ENCODE measurements around the gene OXSR1.
"Not testable (repeated sequence)": the region's sequence is repeated elsewhere in the genome, so short reads cannot be mapped to it uniquely, and the experiment has no call there.

OXSR1 gene

DNA sequence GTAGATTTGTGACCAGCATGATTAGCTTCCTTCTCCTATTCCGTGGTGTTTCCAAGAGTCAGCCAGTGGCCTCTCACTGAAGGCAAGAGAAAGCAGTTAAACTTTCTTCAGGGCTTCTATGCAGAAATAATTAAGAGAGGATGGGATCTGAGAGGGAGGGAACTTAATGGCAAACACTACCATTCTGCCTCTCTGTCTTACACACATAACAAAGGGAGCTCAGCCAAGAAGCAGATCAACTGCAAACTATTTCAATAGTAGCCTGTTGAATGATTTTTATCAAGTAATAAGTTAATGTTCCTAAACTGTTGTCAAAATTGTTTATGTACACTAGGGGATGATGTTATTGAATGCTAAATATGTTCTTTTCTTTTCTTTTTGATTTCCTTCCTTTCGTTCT lies 11.8 kb downstream of the OXSR1 start:
- DNase-seq (ENCODE audit: low spot score in 2 of 2): no peak
- H3K36me3 ChIP-seq (replicated peaks): no peaks in the 10 kb centered on the region
- peaks cover 2% of the 10 kb centered on the region for H3K4me1 ChIP-seq
- no peaks in the 10 kb centered on the region for H3K9me3 ChIP-seq
- in situ Hi-C loops (cut with MboI; ENCODE audit: low sequenced_read_pairs): no loop called here
- H3K27me3 ChIP-seq (ENCODE audit: low read depth): no peaks in the 10 kb centered on the region
- H3K4me3 ChIP-seq: no peak overlapping the region

- H3K36me3 ChIP-seq (replicated peaks): peaks cover 25% of the 10 kb centered on the region
- in situ Hi-C loops (cut with MboI; ENCODE audit: low sequenced_read_pairs): no loop called here
Measured at GRCh38 chr3:38186781-38187180, 21.4 kb downstream of the OXSR1 start.

GRCh38 chr3:38190481-38190881 lies 25.1 kb downstream of the OXSR1 start:
- peaks cover 31% of the 10 kb centered on the region for H3K36me3 ChIP-seq (replicated peaks)
- no peak for DNase-seq (ENCODE audit: low spot score in 2 of 2)
- in situ Hi-C loops (cut with MboI; ENCODE audit: low sequenced_read_pairs): no loop called here
- H3K9me3 ChIP-seq: no peaks in the 10 kb centered on the region
- H3K4me1 ChIP-seq: no peaks in the 10 kb centered on the region
- H3K4me3 ChIP-seq: no peak overlapping the region
- H3K27me3 ChIP-seq (ENCODE audit: low read depth): no peaks in the 10 kb centered on the region

More at GRCh38 chr3:38186781-38187180, 21.4 kb downstream of the OXSR1 start:
- H3K4me1 ChIP-seq: peaks cover 2% of the 10 kb centered on the region
- no peak overlapping the region for H3K4me3 ChIP-seq
- no peak for DNase-seq (ENCODE audit: low spot score in 2 of 2)
- no peaks in the 10 kb centered on the region for H3K9me3 ChIP-seq
- no peaks in the 10 kb centered on the region for H3K27me3 ChIP-seq (ENCODE audit: low read depth)

GRCh38 chr3:38202931-38203330 lies 37.6 kb downstream of the OXSR1 start:
- DNase-seq (ENCODE audit: low spot score in 2 of 2); H3K4me3 ChIP-seq; H3K27me3 ChIP-seq (ENCODE audit: low read depth); H3K9me3 ChIP-seq; in situ Hi-C loops (cut with MboI; ENCODE audit: low sequenced_read_pairs): not testable (repeated sequence)
- Histone ChIP-seq H3K4me1 (peaks cover 18% of the 10 kb centered on the region), H3K36me3 (replicated peaks) (peaks cover 14% of the 10 kb centered on the region)

- Histone ChIP-seq H3K36me3 (replicated peaks) (peaks cover 15% of the 10 kb centered on the region), H3K4me3 (no peak overlapping the region), H3K4me1 (peaks cover 11% of the 10 kb centered on the region), H3K27me3 (ENCODE audit: low read depth) (no peaks in the 10 kb centered on the region), H3K9me3 (no peaks in the 10 kb centered on the region)
- in situ Hi-C loops (cut with MboI; ENCODE audit: low sequenced_read_pairs): no loop called here
- no peak for DNase-seq (ENCODE audit: low spot score in 2 of 2)
Measured at GRCh38 chr3:38203690-38204089, 38.4 kb downstream of the OXSR1 start.

GRCh38 chr3:38204599-38205471 lies 39.5 kb downstream of the OXSR1 start:
- H3K36me3 ChIP-seq (replicated peaks): peaks cover 7% of the 10 kb centered on the region
- in situ Hi-C loops (cut with MboI; ENCODE audit: low sequenced_read_pairs): no loop called here
- DNase-seq (ENCODE audit: low spot score in 2 of 2): no peak
- no peaks in the 10 kb centered on the region for H3K27me3 ChIP-seq (ENCODE audit: low read depth)
- H3K4me3 ChIP-seq: no peak overlapping the region
- peaks cover 8% of the 10 kb centered on the region for H3K4me1 ChIP-seq
- no peaks in the 10 kb centered on the region for H3K9me3 ChIP-seq

GRCh38 chr3:38205472-38205805 lies 40.1 kb downstream of the OXSR1 start:
- in situ Hi-C loops (cut with MboI; ENCODE audit: low sequenced_read_pairs): no loop called here
- Histone ChIP-seq H3K27me3 (ENCODE audit: low read depth) (no peaks in the 10 kb centered on the region), H3K4me3 (no peak overlapping the region), H3K9me3 (no peaks in the 10 kb centered on the region), H3K4me1 (peaks cover 8% of the 10 kb centered on the region), H3K36me3 (replicated peaks) (peaks cover 5% of the 10 kb centered on the region)
- DNase-seq (ENCODE audit: low spot score in 2 of 2): no peak

GRCh38 chr3:38207254-38208003 lies 42.1 kb downstream of the OXSR1 start:
- in situ Hi-C loops (cut with MboI; ENCODE audit: low sequenced_read_pairs): no loop called here
- no peak for DNase-seq (ENCODE audit: low spot score in 2 of 2)
- Histone ChIP-seq H3K4me1 (peaks cover 8% of the 10 kb centered on the region), H3K4me3 (no peak overlapping the region), H3K27me3 (ENCODE audit: low read depth) (no peaks in the 10 kb centered on the region), H3K9me3 (no peaks in the 10 kb centered on the region), H3K36me3 (replicated peaks) (peaks cover 9% of the 10 kb centered on the region)

GRCh38 chr3:38210141-38210757 lies 44.9 kb downstream of the OXSR1 start:
- Histone ChIP-seq H3K36me3 (replicated peaks) (peaks cover 12% of the 10 kb centered on the region), H3K27me3 (ENCODE audit: low read depth) (no peaks in the 10 kb centered on the region), H3K4me3 (no peak overlapping the region), H3K4me1 (peaks cover 8% of the 10 kb centered on the region), H3K9me3 (no peaks in the 10 kb centered on the region)
- in situ Hi-C loops (cut with MboI; ENCODE audit: low sequenced_read_pairs): no loop called here
- no peak for DNase-seq (ENCODE audit: low spot score in 2 of 2)

DNA sequence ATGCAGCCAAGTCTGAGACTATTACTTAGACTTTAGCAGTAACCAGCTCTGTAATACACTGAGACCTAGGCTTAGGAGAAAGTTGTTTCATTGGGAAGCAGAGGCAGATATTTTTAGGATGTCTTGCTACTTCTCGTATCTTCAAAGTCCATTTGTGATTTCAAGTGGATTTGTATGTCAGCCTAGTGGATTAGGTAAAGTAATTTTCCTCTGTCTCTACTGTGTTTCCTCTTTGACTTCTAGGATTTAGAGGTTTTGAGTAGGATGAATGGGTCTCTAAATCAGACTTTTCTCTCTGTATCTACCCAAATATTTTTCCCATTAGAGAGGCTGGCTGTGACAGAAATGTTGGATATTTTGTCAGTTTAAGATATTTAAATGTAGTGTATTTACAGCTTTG lies 46.8 kb downstream of the OXSR1 start:
- no peaks in the 10 kb centered on the region for H3K27me3 ChIP-seq (ENCODE audit: low read depth)
- no peaks in the 10 kb centered on the region for H3K4me1 ChIP-seq
- H3K9me3 ChIP-seq: no peaks in the 10 kb centered on the region
- H3K4me3 ChIP-seq: no peak overlapping the region
- in situ Hi-C loops (cut with MboI; ENCODE audit: low sequenced_read_pairs): no loop called here
- no peak for DNase-seq (ENCODE audit: low spot score in 2 of 2)
- peaks cover 13% of the 10 kb centered on the region for H3K36me3 ChIP-seq (replicated peaks)

- no peak for DNase-seq (ENCODE audit: low spot score in 2 of 2)
- H3K4me3 ChIP-seq: no peak overlapping the region
- H3K36me3 ChIP-seq (replicated peaks): peaks cover 9% of the 10 kb centered on the region
- in situ Hi-C loops (cut with MboI; ENCODE audit: low sequenced_read_pairs): no loop called here
- no peaks in the 10 kb centered on the region for H3K27me3 ChIP-seq (ENCODE audit: low read depth)
- H3K9me3 ChIP-seq: no peaks in the 10 kb centered on the region
- no peaks in the 10 kb centered on the region for H3K4me1 ChIP-seq
Measured at GRCh38 chr3:38214560-38214959, 49.2 kb downstream of the OXSR1 start.

DNA sequence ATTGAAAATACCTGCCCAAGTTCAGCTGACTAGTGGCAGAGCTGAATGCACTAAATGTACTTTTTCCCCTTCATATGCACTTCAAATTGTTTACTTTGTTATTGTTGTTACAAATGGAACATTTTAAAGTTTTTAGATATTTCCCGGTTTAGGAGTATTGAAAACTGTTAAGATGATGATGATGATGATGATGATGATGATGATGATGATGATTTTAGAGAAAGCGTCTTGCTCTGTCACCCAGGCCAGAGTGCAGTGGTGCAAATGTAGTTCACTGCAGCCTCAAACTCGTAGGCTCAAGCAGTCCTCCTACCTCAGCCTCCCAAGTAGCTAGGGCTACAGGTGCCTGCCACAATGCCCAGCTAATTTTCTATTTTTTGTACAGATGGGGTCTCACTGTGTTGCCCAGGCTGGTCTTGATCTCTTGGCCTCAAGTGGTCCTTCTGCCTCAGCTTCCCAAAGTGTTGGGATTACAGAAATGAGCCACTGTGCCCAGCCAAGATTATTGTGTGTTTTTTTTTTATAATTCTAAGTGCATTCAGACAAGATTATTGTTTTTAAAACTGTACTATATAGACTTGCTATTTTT lies 54.4 kb downstream of the OXSR1 start:
- DNase-seq (ENCODE audit: low spot score in 2 of 2): no peak
- Histone ChIP-seq H3K36me3 (replicated peaks) (peaks cover 12% of the 10 kb centered on the region), H3K9me3 (no peaks in the 10 kb centered on the region), H3K4me1 (no peaks in the 10 kb centered on the region), H3K27me3 (ENCODE audit: low read depth) (no peaks in the 10 kb centered on the region), H3K4me3 (no peak overlapping the region)
- in situ Hi-C loops (cut with MboI; ENCODE audit: low sequenced_read_pairs): no loop called here

- peaks cover 17% of the 10 kb centered on the region for H3K36me3 ChIP-seq (replicated peaks)
- no peak overlapping the region for H3K4me3 ChIP-seq
- in situ Hi-C loops (cut with MboI; ENCODE audit: low sequenced_read_pairs): no loop called here
- DNase-seq (ENCODE audit: low spot score in 2 of 2): no peak
- H3K4me1 ChIP-seq: no peaks in the 10 kb centered on the region
- no peaks in the 10 kb centered on the region for H3K27me3 ChIP-seq (ENCODE audit: low read depth)
- no peaks in the 10 kb centered on the region for H3K9me3 ChIP-seq
Measured at GRCh38 chr3:38221005-38221404, 55.7 kb downstream of the OXSR1 start.

Data from HAP-1 (cell line).